Measurements from ENCODE around the gene ACP7. TPM values are rescaled to one million over a fixed set of nuclear protein-coding genes. Genes with fewer than 3 reads are reported as not detected.

ACP7 gene
- total RNA-seq, 2 donors from 2014 or later: not detected

GRCh38 chr19:39133431-39134270 is 49.5 kb downstream of the ACP7 start:
- no peaks in the 10 kb centered on the region for H3K27me3 ChIP-seq (replicated peaks; ENCODE audit: insufficient read depth)
- H3K4me1 ChIP-seq (ENCODE audit: control insufficient read depth in 1 of 2, low read depth in 2 of 2): peaks cover 11 to 26% of the 10 kb centered on the region in 2 donors
- no peaks in the 10 kb centered on the region for H3K36me3 ChIP-seq
- DNase-seq (ENCODE audit: low spot score): no peak
- H3K9me3 ChIP-seq: no peaks in the 10 kb centered on the region
- no peak for ATAC-seq (ENCODE audit: insufficient number of reproducible peaks, low FRiP score, low read depth)
- TF ChIP-seq CTCF (IDR thresholded peaks at IDR 0.05): no peak
- no peak overlapping the region for H3K4me3 ChIP-seq
- H3K27ac ChIP-seq: no peak overlapping the region

DNA sequence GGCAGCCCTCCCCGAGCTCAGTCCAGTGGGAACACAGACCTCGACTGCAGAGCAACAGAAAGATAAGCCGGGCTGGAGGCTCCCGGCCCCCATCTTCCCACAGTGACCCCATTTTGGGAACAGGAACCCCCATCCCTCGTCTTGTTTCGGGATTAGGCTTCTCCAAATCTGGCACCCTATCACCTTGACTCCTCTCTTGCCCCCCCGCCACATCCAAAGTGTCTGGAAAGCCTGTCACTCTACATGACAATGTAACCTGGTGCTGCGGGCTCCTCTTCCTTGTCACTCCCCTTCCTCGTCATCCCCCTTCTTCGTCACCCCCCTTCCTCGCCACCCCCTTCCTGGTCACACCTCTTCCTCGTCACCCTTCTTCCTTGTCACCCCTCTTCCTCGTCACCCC is 51.5 kb downstream of the ACP7 start:
- H3K27ac ChIP-seq: no peak overlapping the region
- H3K36me3 ChIP-seq: no peaks in the 10 kb centered on the region
- TF ChIP-seq CTCF (IDR thresholded peaks at IDR 0.05): no peak
- H3K27me3 ChIP-seq (replicated peaks; ENCODE audit: insufficient read depth): no peaks in the 10 kb centered on the region
- H3K4me3 ChIP-seq: no peak overlapping the region
- H3K9me3 ChIP-seq: no peaks in the 10 kb centered on the region
- DNase-seq (ENCODE audit: low spot score) (no peak), ATAC-seq (ENCODE audit: insufficient number of reproducible peaks, low FRiP score, low read depth) (no peak)
- peaks cover 10 to 33% of the 10 kb centered on the region in 2 donors for H3K4me1 ChIP-seq (ENCODE audit: control insufficient read depth in 1 of 2, low read depth in 2 of 2)

DNA sequence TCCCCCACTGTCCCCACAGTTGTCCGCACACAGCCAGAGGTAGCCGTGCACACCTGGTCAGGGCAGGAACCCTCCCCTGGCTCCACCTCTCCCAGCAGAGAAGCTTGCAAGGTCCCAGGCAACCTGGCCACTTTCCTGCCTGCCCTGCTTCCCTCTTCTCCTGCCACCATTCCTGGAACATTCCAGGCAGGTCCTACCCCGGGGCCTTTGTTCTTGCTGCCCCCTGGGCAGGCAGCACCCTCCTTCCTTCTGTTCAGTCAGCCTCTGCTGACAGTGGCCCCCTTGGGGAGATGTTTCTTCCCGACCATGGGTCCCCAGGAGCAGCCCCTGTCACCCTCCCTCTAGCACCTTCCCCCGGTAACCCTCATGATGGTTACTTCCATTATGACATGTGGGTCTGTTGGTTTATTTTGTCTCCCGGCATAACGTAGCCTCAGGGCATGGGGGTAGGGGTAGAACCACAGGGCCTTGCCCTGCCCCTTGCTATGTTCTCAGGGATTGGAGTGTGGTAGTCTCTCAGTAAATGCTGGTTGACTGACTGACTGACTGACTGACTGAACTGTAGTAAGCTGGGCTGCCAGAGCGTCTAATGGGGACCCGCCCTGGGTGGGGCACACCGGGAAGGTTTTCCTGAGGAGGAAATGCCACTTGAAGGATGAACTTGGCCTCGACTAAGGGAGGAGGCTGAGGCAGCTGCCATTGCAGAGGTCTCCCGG is 52.2 kb downstream of the ACP7 start:
- DNase-seq (ENCODE audit: low spot score): no peak
- H3K36me3 ChIP-seq: no peaks in the 10 kb centered on the region
- no peak for TF ChIP-seq CTCF (IDR thresholded peaks at IDR 0.05)
- H3K4me3 ChIP-seq: no peak overlapping the region
- no peaks in the 10 kb centered on the region for H3K9me3 ChIP-seq
- no peak overlapping the region for H3K27ac ChIP-seq
- no peak for ATAC-seq (ENCODE audit: insufficient number of reproducible peaks, low FRiP score, low read depth)
- peaks cover 3 to 27% of the 10 kb centered on the region in 2 donors for H3K4me1 ChIP-seq (ENCODE audit: control insufficient read depth in 1 of 2, low read depth in 2 of 2)
- H3K27me3 ChIP-seq (replicated peaks; ENCODE audit: insufficient read depth): no peaks in the 10 kb centered on the region

- Histone ChIP-seq H3K4me1 (ENCODE audit: control insufficient read depth in 1 of 2, low read depth in 2 of 2) (peaks cover 0 to 19% of the 10 kb centered on the region in 2 donors), H3K27me3 (replicated peaks; ENCODE audit: insufficient read depth) (no peaks in the 10 kb centered on the region), H3K27ac (no peak overlapping the region), H3K9me3 (no peaks in the 10 kb centered on the region), H3K36me3 (no peaks in the 10 kb centered on the region), H3K4me3 (no peak overlapping the region)
- no peak for TF ChIP-seq CTCF (IDR thresholded peaks at IDR 0.05)
- DNase-seq (ENCODE audit: low spot score): no peak
- no peak for ATAC-seq (ENCODE audit: insufficient number of reproducible peaks, low FRiP score, low read depth)
Observed at GRCh38 chr19:39137131-39137530, 53.0 kb downstream of the ACP7 start.
